ENCODE data around the gene C22orf31.

C22orf31 gene

DNA sequence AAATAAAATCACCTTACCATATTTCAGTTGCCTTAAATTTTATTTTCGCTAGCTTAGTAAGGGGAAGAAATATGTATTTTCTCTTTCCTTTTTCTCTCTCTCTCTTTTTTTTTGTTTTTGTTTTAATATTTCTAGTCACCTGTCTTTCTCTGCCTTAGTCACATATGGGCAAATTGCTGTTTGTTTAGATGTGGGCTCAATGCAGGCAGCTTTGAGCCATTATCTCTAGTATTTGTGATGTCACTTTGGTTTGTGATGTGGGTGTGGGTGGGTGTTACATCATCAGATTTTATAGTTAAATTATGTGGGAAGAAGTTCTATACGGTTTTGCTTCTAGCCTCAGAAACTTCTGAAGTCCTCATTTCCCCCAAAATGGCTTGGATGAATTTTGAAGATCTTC lies at the start of gene C22orf31:
TSS of gene C22orf31 (minus strand) at position 59 of the 400 bp plus-strand sequence. CDS start at position 20, 39 bp downstream.
- TF ChIP-seq, protein P1, sequence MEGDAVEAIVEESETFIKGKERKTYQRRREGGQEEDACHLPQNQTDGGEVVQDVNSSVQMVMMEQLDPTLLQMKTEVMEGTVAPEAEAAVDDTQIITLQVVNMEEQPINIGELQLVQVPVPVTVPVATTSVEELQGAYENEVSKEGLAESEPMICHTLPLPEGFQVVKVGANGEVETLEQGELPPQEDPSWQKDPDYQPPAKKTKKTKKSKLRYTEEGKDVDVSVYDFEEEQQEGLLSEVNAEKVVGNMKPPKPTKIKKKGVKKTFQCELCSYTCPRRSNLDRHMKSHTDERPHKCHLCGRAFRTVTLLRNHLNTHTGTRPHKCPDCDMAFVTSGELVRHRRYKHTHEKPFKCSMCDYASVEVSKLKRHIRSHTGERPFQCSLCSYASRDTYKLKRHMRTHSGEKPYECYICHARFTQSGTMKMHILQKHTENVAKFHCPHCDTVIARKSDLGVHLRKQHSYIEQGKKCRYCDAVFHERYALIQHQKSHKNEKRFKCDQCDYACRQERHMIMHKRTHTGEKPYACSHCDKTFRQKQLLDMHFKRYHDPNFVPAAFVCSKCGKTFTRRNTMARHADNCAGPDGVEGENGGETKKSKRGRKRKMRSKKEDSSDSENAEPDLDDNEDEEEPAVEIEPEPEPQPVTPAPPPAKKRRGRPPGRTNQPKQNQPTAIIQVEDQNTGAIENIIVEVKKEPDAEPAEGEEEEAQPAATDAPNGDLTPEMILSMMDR (IDR thresholded peaks at IDR 0.05; ENCODE audit: control insufficient read depth, insufficient read depth, low read depth, low read length, missing control alignments): no peak
- no peak for DNase-seq (ENCODE audit: low read depth)
- no peak within 1 kb of the TSS for H3K4me3 ChIP-seq (ENCODE audit: control insufficient read depth, low read depth, low read length)

DNA sequence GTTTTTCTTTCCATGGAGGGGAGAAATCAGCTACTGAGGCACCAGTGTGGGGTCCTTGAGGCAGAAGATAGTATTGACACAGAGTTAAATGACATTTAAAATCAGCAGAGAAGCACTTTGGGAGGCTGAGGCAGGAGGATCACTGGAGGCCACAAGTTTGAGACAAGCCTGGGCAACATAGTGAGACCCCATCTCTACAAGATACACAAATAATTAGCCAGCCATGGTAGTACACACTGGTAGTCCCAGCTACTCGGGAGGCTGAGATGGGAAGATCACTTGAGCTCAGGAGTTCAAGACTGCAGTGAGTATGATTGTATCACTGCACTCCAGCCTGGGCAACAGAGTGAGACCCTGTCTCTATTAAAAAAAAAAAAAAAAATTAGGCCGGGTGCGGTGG lies 49.3 kb upstream of the C22orf31 start:
- TF ChIP-seq, protein P1 (IDR thresholded peaks at IDR 0.05; ENCODE audit: control insufficient read depth, insufficient read depth, low read depth, low read length, missing control alignments): no peak
- no peak overlapping the region for H3K4me3 ChIP-seq (ENCODE audit: control insufficient read depth, low read depth, low read length)
- no peak for DNase-seq (ENCODE audit: low read depth)

DNA sequence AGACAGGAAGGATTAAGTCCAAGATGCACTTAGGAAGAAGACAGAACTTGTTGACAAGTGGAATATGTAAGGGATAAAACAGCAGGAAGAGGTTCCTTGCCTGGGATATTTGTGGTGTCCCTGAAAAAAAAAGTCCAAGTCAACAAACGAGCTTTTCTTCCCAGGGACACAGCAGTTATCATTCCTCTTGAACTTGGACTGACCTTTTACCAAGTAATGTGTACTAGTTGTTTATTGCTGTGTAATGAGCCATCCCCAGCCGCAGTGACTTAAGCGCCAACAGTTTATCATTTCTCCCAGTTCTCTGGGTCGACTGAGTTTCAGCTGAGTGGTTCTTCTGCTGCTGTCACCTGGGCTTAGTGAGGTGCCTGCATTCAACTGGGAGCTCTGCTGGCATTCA lies 48.2 kb upstream of the C22orf31 start:
- no peak for DNase-seq (ENCODE audit: low read depth)
- no peak overlapping the region for H3K4me3 ChIP-seq (ENCODE audit: control insufficient read depth, low read depth, low read length)
- TF ChIP-seq, protein P1 (IDR thresholded peaks at IDR 0.05; ENCODE audit: control insufficient read depth, insufficient read depth, low read depth, low read length, missing control alignments): no peak

DNA sequence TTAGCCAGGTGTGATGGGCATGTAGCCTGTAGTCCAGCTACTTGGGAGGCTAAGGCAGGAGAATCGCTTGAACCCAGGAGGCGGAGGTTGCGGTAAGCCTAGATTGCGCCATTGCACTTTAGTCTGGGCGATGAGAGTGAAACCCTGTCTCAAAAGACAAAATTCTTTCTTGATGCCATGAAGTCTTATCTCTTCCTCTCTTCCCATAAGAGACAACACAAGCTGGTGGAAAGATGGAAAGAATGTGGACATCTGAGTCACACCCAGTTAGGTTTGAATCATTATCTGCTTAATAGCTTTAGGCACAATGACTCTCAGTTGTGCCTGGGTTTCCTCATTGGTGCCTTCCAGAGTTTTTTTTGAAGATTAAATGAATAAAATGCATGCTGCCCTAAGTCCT lies 46.5 kb upstream of the C22orf31 start:
- H3K4me3 ChIP-seq (ENCODE audit: control insufficient read depth, low read depth, low read length): no peak overlapping the region
- no peak for DNase-seq (ENCODE audit: low read depth)
- TF ChIP-seq, protein P1 (IDR thresholded peaks at IDR 0.05; ENCODE audit: control insufficient read depth, insufficient read depth, low read depth, low read length, missing control alignments): no peak

DNA sequence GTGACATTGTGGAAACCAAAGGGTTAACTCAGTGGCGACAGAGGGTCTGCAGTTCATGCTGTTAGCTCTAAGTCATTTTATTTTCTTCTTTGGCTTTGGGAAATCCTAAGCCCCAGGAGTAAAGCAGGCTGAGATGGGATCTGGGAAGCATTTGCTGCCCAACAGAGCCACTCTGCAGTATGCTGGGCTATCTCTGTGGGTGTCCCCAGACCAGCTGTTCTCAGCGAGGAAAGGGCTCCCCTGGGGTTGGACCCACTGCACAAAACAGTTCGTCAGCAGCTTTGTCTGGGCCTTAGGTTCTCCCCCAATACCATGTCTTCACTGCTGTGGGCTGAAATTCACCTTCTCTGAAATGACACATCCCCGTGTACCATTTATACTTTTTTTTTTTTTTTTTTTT lies 45.2 kb upstream of the C22orf31 start:
- TF ChIP-seq, protein P1 (IDR thresholded peaks at IDR 0.05; ENCODE audit: control insufficient read depth, insufficient read depth, low read depth, low read length, missing control alignments): no peak
- H3K4me3 ChIP-seq (ENCODE audit: control insufficient read depth, low read depth, low read length): no peak overlapping the region
- no peak for DNase-seq (ENCODE audit: low read depth)

DNA sequence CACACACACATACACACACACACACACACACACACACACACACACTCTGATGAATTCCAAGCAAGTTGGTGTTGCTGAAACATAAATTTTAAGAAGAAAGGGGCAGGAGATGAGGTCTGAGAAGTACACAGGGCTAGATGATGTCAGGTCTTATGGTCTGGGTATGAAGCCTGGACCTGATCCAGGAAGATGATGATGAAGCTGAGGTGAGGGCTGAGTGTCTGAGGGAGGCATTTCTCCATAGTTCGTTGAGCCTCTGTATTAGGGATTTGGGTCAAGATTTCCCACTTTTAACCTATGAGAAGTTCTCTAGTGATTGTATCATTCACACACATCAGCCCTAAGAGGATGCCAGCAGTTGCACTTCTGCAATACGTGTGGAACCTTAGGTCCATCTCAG lies 43.8 kb upstream of the C22orf31 start:
- no peak overlapping the region for H3K4me3 ChIP-seq (ENCODE audit: control insufficient read depth, low read depth, low read length)
- TF ChIP-seq, protein P1 (IDR thresholded peaks at IDR 0.05; ENCODE audit: control insufficient read depth, insufficient read depth, low read depth, low read length, missing control alignments): no peak
- DNase-seq (ENCODE audit: low read depth): no peak

DNA sequence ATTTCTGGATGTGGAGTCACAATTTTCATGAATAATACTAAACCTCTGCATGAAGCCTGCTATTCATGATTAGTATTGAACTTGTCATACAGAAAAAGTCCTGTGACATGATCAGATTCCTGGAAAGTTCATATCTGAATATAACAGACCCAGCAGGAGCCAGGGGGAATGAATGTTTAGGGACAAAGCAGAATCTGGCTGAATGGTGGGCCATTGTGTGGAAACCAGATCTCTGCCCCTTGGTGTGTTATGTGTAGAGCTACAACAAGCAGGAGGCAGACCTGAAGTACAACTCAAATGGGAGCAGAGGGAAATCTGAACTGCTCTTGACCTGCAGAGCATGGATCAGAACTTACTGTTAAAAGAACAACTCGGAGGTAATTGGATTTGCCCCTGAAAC lies 41.5 kb upstream of the C22orf31 start:
- H3K4me3 ChIP-seq (ENCODE audit: control insufficient read depth, low read depth, low read length): no peak overlapping the region
- DNase-seq (ENCODE audit: low read depth): no peak
- TF ChIP-seq, protein P1 (IDR thresholded peaks at IDR 0.05; ENCODE audit: control insufficient read depth, insufficient read depth, low read depth, low read length, missing control alignments): no peak
